Stimulated activated CD8-positive, alpha-beta memory T cell treated with anti-CD3 and anti-CD28 coated beads, Interleukin-12 subunit alpha, Interleukin-12 subunit beta, amount 100 ng/mL, for 24 hours (primary cell): Measurements from ENCODE around the gene CHST15.

Experiments used
- DNase-seq: peaks from one replicate; pipeline ENCODE4 v3.0.0-alpha.2; 2020; ENCODE audit errors: extremely low read depth

Gene CHST15

GRCh38 chr10:124065382-124066125 lies 27.8 kb downstream of the CHST15 start:
- DNase-seq = no peak

- DNase-seq = no peak
Observed at GRCh38 chr10:124064676-124065075, 28.7 kb downstream of the CHST15 start.

- no peak for DNase-seq
Observed at GRCh38 chr10:124063750-124064603, 29.4 kb downstream of the CHST15 start.

GRCh38 chr10:124062390-124062789 lies 31.0 kb downstream of the CHST15 start:
- DNase-seq = no peak

- no peak for DNase-seq
Observed at GRCh38 chr10:124061030-124061429, 32.4 kb downstream of the CHST15 start.

- no peak for DNase-seq
Observed at GRCh38 chr10:124060148-124060720, 33.2 kb downstream of the CHST15 start.

- DNase-seq = no peak
Observed at GRCh38 chr10:124059551-124059950, 33.8 kb downstream of the CHST15 start.

GRCh38 chr10:124058346-124059003 lies 34.9 kb downstream of the CHST15 start:
- no peak for DNase-seq

- DNase-seq = no peak
Observed at GRCh38 chr10:124057601-124058000, 35.8 kb downstream of the CHST15 start.

GRCh38 chr10:124056337-124056980 lies 36.9 kb downstream of the CHST15 start:
- no peak for DNase-seq

- no peak for DNase-seq
Observed at GRCh38 chr10:124053971-124054370, 39.4 kb downstream of the CHST15 start.

GRCh38 chr10:124052561-124052960 lies 40.8 kb downstream of the CHST15 start:
- no peak for DNase-seq

- DNase-seq = no peak
Observed at GRCh38 chr10:124050021-124051015, 43.1 kb downstream of the CHST15 start.

- DNase-seq = no peak
Observed at GRCh38 chr10:124049484-124049883, 43.9 kb downstream of the CHST15 start.

- no peak for DNase-seq
Observed at GRCh38 chr10:124048371-124049290, 44.8 kb downstream of the CHST15 start.

- DNase-seq = no peak
Observed at GRCh38 chr10:124047427-124048152, 45.8 kb downstream of the CHST15 start.

- no peak for DNase-seq
Observed at GRCh38 chr10:124045801-124046355, 47.5 kb downstream of the CHST15 start.

- DNase-seq = no peak
Observed at GRCh38 chr10:124045276-124045675, 48.1 kb downstream of the CHST15 start.
